Measurements from ENCODE around the gene CLNK. TPM values are rescaled to one million over a fixed set of nuclear protein-coding genes. Genes with fewer than 3 reads are reported as not detected.

CLNK gene
- total RNA-seq, 4 donors from 2014 or later = under 0.01 to 0.48 TPM; not detected in 2

- H3K27ac ChIP-seq = no peak overlapping the region
- no peaks in the 10 kb centered on the region for H3K36me3 ChIP-seq
- H3K4me3 ChIP-seq = no peak overlapping the region
- in situ Hi-C loops (cut with MboI; ENCODE audit: low pct_ligation_motif_present in 1 of 4, low pct_unique_long_range_greater_than_20kb in 1 of 4, low sequenced_read_pairs in 3 of 4) (no loop called here), intact Hi-C loops (cut with DNase I; ENCODE audit: low total_unique reads) (no loop called here)
- TF ChIP-seq EP300 (IDR thresholded peaks at IDR 0.05; ENCODE audit: low read depth) (no peak), POLR2AphosphoS5 (IDR thresholded peaks at IDR 0.05) (no peak), CTCF (IDR thresholded peaks at IDR 0.05) (no peak), POLR2A (IDR thresholded peaks at IDR 0.05) (no peak)
- no peak for DNase-seq
- 86 to 87% methylated on average over 3 of the region's 3 CpGs for WGBS, 2 donors (ENCODE audit: low coverage in 1 of 2)
- H3K4me1 ChIP-seq = peaks cover 0 to 10% (median 3%) of the 10 kb centered on the region in 4 donors
- no peaks in the 10 kb centered on the region for H3K27me3 ChIP-seq
- H3K9me3 ChIP-seq = peaks cover 8 to 11% of the 10 kb centered on the region in 2 donors
These were observed 29.0 kb upstream of the CLNK start for GRCh38 chr4:10713591-10713990.

- DNase-seq = no peak
- in situ Hi-C loops (cut with MboI; ENCODE audit: low pct_ligation_motif_present in 1 of 4, low pct_unique_long_range_greater_than_20kb in 1 of 4, low sequenced_read_pairs in 3 of 4) (no loop called here), intact Hi-C loops (cut with DNase I; ENCODE audit: low total_unique reads) (no loop called here)
- Histone ChIP-seq H3K4me1 (no peaks in the 10 kb centered on the region), H3K27ac (no peak overlapping the region), H3K4me3 (no peak overlapping the region), H3K9me3 (no peaks in the 10 kb centered on the region), H3K36me3 (no peaks in the 10 kb centered on the region), H3K27me3 (no peaks in the 10 kb centered on the region)
- 17 to 19% methylated on average over 1 of the region's 1 CpG for WGBS, 2 donors (ENCODE audit: low coverage in 1 of 2)
- no peak for TF ChIP-seq POLR2AphosphoS5 (IDR thresholded peaks at IDR 0.05)
These were observed 21.7 kb upstream of the CLNK start for GRCh38 chr4:10706236-10706635.

GRCh38 chr4:10704430-10704810 is 19.9 kb upstream of the CLNK start:
- no peak for DNase-seq
- TF ChIP-seq POLR2AphosphoS5 (IDR thresholded peaks at IDR 0.05) = no peak
- TF ChIP-seq CTCF (IDR thresholded peaks at IDR 0.05) = no peak
- TF ChIP-seq EP300 (IDR thresholded peaks at IDR 0.05; ENCODE audit: low read depth) = no peak
- TF ChIP-seq POLR2A (IDR thresholded peaks at IDR 0.05) = no peak
- Histone ChIP-seq H3K4me1 (peaks cover 0 to 6% (median 0%) of the 10 kb centered on the region in 4 donors), H3K9me3 (no peaks in the 10 kb centered on the region), H3K27ac (no peak overlapping the region), H3K36me3 (no peaks in the 10 kb centered on the region), H3K27me3 (no peaks in the 10 kb centered on the region), H3K4me3 (no peak overlapping the region)
- intact Hi-C loops (cut with DNase I; ENCODE audit: low total_unique reads) (no loop called here), in situ Hi-C loops (cut with MboI; ENCODE audit: low pct_ligation_motif_present in 1 of 4, low pct_unique_long_range_greater_than_20kb in 1 of 4, low sequenced_read_pairs in 3 of 4) (no loop called here)

GRCh38 chr4:10703766-10704429 is 19.3 kb upstream of the CLNK start:
- Histone ChIP-seq H3K27me3 (no peaks in the 10 kb centered on the region), H3K36me3 (no peaks in the 10 kb centered on the region), H3K4me1 (peaks cover 0 to 6% (median 0%) of the 10 kb centered on the region in 4 donors), H3K4me3 (no peak overlapping the region), H3K9me3 (no peaks in the 10 kb centered on the region), H3K27ac (no peak overlapping the region)
- intact Hi-C loops (cut with DNase I; ENCODE audit: low total_unique reads) (no loop called here), in situ Hi-C loops (cut with MboI; ENCODE audit: low pct_ligation_motif_present in 1 of 4, low pct_unique_long_range_greater_than_20kb in 1 of 4, low sequenced_read_pairs in 3 of 4) (no loop called here)
- WGBS, 2 donors (ENCODE audit: low coverage in 1 of 2) = 60 to 72% methylated on average over 3 of the region's 3 CpGs
- TF ChIP-seq POLR2A (IDR thresholded peaks at IDR 0.05) (no peak), EP300 (IDR thresholded peaks at IDR 0.05; ENCODE audit: low read depth) (no peak), CTCF (IDR thresholded peaks at IDR 0.05) (no peak), POLR2AphosphoS5 (IDR thresholded peaks at IDR 0.05) (no peak)
- no peak for DNase-seq

- in situ Hi-C loops (cut with MboI; ENCODE audit: low pct_ligation_motif_present in 1 of 4, low pct_unique_long_range_greater_than_20kb in 1 of 4, low sequenced_read_pairs in 3 of 4) = no loop called here
- no peaks in the 10 kb centered on the region for H3K9me3 ChIP-seq
- H3K4me3 ChIP-seq = no peak overlapping the region
- TF ChIP-seq CTCF (IDR thresholded peaks at IDR 0.05) (no peak), POLR2AphosphoS5 (IDR thresholded peaks at IDR 0.05) (no peak)
- no peaks in the 10 kb centered on the region for H3K36me3 ChIP-seq
- intact Hi-C loops (cut with DNase I; ENCODE audit: low total_unique reads) = no loop called here
- H3K27me3 ChIP-seq = no peaks in the 10 kb centered on the region
- no peak overlapping the region for H3K27ac ChIP-seq
- DNase-seq = no peak
- peaks cover 0 to 10% (median 0%) of the 10 kb centered on the region in 4 donors for H3K4me1 ChIP-seq
- WGBS, 2 donors (ENCODE audit: low coverage in 1 of 2) = 81 to 86% methylated on average over 2 to 5 of the region's 5 CpGs
These were observed 18.6 kb upstream of the CLNK start for GRCh38 chr4:10703156-10703555.

Data from transverse colon (tissue), 4 donors.